Renal pelvis (tissue), 4 donors: Measurements from ENCODE around the gene CRLF3. TPM values are rescaled to one million over a fixed set of nuclear protein-coding genes. Genes with fewer than 3 reads are reported as not detected.
"Not testable (repeated sequence)": the region's sequence is repeated elsewhere in the genome, so short reads cannot be mapped to it uniquely, and the experiment has no call there.

Source experiments
- DNase-seq: peaks from one replicate; pipeline ENCODE4 v3.0.0-alpha.2; 2013
- polyA plus RNA-seq, 3 donors: library from polyadenylated mRNA; unstranded; fragments of 120-200 nt; gene quantifications; one replicate each; pipeline ENCODE4 v1.2.1, GENCODE V29; 2013; ENCODE audit not compliant: insufficient read length in 3 of 3

Gene CRLF3
- polyA plus RNA-seq, 3 donors, result 11.2 to 27.8 (median 25.2) TPM

DNA sequence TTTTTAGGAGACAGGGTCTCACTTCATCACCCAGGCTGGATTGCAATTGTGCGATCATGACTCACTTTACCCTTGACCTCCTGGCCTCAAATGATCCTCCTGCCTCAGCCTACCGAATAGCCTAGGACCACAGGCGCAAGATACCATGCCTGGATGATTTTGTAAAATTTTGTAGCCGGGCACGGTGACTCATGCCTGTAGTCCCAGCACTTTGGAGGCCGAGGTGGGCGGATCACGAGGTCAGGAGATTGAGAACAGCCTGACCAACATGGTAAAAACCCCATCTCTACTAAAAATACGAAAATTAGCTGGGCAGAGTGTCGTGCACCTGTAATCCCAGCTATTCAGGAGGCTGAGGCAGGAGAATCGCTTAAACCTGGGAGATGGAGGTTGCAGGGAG is 73.5 kb downstream of the CRLF3 start:
- DNase-seq, result not testable (repeated sequence)

DNA sequence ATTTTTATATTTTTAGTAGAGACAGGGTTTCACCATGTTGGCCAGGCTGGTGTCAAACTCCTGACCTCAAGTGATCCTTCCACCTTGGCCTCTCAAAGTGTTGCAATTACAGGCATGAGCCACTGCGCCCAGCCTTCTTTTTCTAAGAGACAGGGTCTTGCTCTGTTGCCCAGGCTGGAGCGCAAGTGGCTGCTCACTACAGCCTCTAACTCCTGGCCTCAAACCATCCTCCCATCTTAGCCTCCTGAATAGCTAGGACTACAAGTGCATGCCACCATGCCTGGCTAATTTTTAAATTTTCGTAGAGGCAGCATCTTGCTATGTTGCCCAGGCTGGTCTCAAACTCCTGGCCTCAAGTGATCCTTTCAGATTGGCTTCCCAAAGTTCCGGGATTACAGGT is 76.9 kb downstream of the CRLF3 start:
- not testable (repeated sequence) for DNase-seq

DNA sequence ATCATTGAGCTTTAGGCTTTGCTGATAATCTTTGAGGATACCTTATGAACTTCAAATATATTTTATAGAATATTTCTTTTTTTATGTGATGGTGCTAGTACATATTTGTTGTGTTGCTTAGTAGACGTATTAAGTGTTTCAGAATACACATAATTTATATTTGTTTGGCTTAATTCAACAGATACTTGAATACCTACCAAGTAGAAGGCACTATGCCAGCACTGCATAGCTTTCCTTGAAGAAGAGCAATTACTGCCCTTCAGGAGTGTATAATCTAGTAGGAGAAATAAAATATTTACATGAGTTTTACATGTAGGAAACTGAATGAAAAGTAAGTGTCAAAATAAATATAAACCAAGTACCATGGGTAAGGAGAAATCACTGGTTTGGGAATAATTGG is 81.8 kb downstream of the CRLF3 start:
- not testable (repeated sequence) for DNase-seq

DNA sequence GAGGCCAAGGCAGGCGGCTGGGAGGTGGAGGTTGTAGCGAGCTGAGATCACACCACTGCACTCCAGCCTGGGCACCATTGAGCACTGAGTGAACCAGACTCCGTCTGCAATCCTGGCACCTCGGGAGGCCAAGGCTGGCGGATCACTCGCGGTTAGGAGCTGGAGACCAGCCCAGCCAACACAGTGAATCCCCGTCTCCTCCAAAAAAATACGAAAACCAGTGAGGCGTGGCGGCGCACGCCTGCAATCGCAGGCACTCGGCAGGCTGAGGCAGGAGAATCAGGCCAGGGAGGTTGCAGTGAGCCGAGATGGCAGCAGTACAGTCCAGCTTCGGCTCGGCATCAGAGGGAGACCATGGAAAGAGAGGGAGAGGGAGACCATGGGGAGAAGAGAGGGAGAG is 88.1 kb downstream of the CRLF3 start:
- DNase-seq, result not testable (repeated sequence)

DNA sequence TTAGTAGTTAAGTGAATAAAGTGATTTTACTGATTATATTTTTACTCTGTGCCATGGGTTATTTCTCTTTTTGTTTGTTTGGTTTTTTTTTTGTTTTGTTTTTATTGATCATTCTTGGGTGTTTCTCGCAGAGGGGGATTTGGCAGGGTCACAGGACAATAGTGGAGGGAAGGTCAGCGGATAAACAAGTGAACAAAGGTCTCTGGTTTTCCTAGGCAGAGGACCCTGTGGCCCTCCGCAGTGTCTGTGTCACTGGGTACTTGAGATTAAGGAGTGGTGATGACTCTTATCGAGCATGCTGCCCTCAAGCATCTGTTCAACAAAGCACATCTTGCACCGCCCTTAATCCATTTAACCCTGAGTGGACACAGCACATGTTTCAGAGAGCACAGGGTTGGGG is 88.8 kb downstream of the CRLF3 start:
- DNase-seq, result not testable (repeated sequence)

DNA sequence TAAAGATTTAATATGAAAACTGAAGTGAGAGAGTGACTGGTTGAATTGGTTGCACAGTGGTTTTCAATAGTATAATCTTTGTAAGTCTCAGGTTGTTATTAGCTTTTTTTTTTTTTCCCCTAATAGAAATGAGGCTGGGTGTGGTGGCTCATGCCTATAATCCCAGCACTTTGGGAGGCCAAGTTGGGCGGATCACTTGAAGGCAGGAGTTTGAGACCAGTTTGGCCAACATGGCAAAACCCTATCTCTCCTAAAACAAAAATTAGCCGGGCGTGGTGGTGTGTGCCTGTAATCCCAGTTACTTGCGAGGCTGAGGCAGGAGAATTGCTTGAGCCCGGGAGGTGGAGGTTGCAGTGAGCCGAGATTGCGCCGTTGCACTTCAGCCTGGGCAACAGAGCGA is 89.3 kb downstream of the CRLF3 start:
- DNase-seq, result not testable (repeated sequence)

DNA sequence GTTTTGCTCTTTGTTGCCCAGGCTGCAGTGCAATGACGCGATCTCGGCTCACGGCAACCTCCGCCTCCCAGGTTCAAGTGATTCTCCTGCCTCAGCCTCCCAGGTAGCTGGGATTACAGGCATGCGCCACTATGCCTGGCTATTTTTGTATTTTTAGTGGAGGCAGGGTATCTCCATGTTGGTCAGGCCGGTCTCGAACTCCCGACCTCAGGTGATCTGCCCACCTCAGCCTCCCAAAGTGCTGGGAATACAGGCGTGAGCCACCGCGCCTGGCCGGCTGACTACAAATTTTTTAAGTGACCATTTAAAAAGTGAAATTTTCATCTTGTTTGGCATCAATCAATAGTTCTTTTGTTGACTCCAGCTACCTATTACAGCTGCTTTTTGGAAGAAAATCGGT is 90.3 kb downstream of the CRLF3 start:
- not testable (repeated sequence) for DNase-seq

Other genes with a start within 250 kb of the CRLF3 start
- 1 to 10 TPM; 5.5 to 9.6 (median 8.6) TPM for gene ATAD5, start 7.3 kb upstream of the CRLF3 start, polyA plus RNA-seq
- 10 to 100 TPM; 18.1 to 28.0 (median 27.4) TPM for gene TEFM, start 81.5 kb upstream of the CRLF3 start, polyA plus RNA-seq
- 1 to 10 TPM; 3.0 to 3.7 (median 3.1) TPM for gene ADAP2, start 97.3 kb upstream of the CRLF3 start, polyA plus RNA-seq
- 10 to 100 TPM; 18.3 to 21.5 (median 21.4) TPM for gene RNF135, start 146.3 kb upstream of the CRLF3 start, polyA plus RNA-seq